Testis (tissue), 3 donors: ENCODE data around the gene E2F6. TPM values are rescaled to one million over a fixed set of nuclear protein-coding genes. Genes with fewer than 3 reads are reported as not detected.

ENCODE experiments used
- DNase-seq: peaks from one replicate; pipeline ENCODE4 v3.0.0-alpha.2; 2019
- H3K27ac ChIP-seq, 2 donors: fragments of 200-600 bp; sonication (generic); one replicate each; pipeline ENCODE4 v1.5.1; 2019
- H3K27me3 ChIP-seq: fragments of 200-600 bp; sonication (generic); one replicate; pipeline ENCODE4 v1.5.1; 2019
- H3K36me3 ChIP-seq: fragments of 200-600 bp; sonication (generic); one replicate; pipeline ENCODE4 v1.5.1; 2017; ENCODE audit warnings: low read depth; ENCODE audit errors: missing control alignments
- H3K4me1 ChIP-seq: fragments of 200-600 bp; sonication (generic); one replicate; pipeline ENCODE4 v1.5.1; 2019
- H3K4me3 ChIP-seq, 2 donors: fragments of 200-600 bp; sonication (generic); one replicate each; pipeline ENCODE4 v1.5.1; 2017 to 2019
- H3K9me3 ChIP-seq: fragments of 200-600 bp; sonication (generic); one replicate; pipeline ENCODE4 v1.5.1; 2017
- POLR2A ChIP-seq: fragments of 450-650 bp; IDR thresholded peaks from one replicate; pipeline ENCODE4 v1.6.1; 2017; ENCODE audit warnings: antibody characterized with exemption, mild to moderate bottlenecking, moderate library complexity
- WGBS, 2 donors: methylation state at CpG; one replicate each; pipeline ENCODE4 v1.1.5; 2018; 5-methylcytosine and 5-hydroxymethylcytosine counted together
- intact Hi-C: fragments of 100-400 bp; cut with DNase I; formaldehyde crosslinking; loops from one replicate; pipeline ENCODE4 v1.15.1; 2023; ENCODE audit warnings: low total_unique reads
- polyA plus RNA-seq: library from polyadenylated mRNA; stranded (reverse); fragments of 350-450 nt; fragmentation: Illumina TruSeq; extraction: RNeasy Lipid Tissue Mini Kit (QIAGEN cat#74804); gene quantifications from one replicate; pipeline ENCODE4 v1.2.3, GENCODE V29; 2014; ENCODE audit warnings: low read depth, low replicate concordance; ENCODE audit not compliant: insufficient read depth
- total RNA-seq, 2 donors: library from RNA; depleted of rRNA; stranded (reverse); fragments of >200 nt; gene quantifications; one replicate each; pipeline ENCODE4 v1.2.3, GENCODE V29; 2016
- TF ChIP-seq, protein P1 (sequence below), 3 experiments: fragments of 450-650 bp in 2 of 3; fragments of 200-600 bp in 1 of 3; sonication (generic) in 1 of 3; IDR thresholded peaks; one replicate each; pipeline ENCODE4 v1.5.1; 2016 to 2019; ENCODE audit warnings: antibody characterized with exemption in 3 of 3, mild to moderate bottlenecking in 2 of 3, moderate library complexity in 1 of 3

The E2F6 gene
- total and polyA plus RNA-seq, 3 donors from 2014 or later: 15.7 to 24.3 (median 20.2) TPM

DNA sequence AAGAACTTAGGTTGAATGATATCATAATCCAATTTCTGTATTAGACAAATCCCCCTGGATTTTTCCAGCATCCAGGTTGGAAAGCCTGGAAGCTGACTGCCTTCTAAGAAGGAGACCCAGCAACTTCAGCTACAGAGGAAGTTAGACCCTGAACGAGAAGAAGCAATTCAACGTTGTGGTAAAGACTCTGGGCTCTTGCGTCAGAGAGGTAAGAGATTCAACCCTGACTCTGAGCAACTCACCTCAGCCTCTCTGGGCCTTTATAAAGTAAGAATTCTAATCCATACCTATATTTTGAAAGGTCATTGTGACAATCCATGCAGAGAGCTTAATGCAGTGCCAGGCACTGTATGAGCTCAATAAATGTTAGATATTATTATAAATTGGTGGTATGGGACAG lies 9.7 kb downstream of the E2F6 start:
- H3K36me3 ChIP-seq: no peaks in the 10 kb centered on the region
- no peak for DNase-seq
- no peaks in the 10 kb centered on the region for H3K27me3 ChIP-seq
- no peak overlapping the region for H3K4me3 ChIP-seq
- no peaks in the 10 kb centered on the region for H3K4me1 ChIP-seq
- H3K9me3 ChIP-seq: no peaks in the 10 kb centered on the region
- 65 to 73% methylated on average over 3 of the region's 3 CpGs for WGBS, 2 donors
- no peak overlapping the region for H3K27ac ChIP-seq
- TF ChIP-seq, protein P1, sequence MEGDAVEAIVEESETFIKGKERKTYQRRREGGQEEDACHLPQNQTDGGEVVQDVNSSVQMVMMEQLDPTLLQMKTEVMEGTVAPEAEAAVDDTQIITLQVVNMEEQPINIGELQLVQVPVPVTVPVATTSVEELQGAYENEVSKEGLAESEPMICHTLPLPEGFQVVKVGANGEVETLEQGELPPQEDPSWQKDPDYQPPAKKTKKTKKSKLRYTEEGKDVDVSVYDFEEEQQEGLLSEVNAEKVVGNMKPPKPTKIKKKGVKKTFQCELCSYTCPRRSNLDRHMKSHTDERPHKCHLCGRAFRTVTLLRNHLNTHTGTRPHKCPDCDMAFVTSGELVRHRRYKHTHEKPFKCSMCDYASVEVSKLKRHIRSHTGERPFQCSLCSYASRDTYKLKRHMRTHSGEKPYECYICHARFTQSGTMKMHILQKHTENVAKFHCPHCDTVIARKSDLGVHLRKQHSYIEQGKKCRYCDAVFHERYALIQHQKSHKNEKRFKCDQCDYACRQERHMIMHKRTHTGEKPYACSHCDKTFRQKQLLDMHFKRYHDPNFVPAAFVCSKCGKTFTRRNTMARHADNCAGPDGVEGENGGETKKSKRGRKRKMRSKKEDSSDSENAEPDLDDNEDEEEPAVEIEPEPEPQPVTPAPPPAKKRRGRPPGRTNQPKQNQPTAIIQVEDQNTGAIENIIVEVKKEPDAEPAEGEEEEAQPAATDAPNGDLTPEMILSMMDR (IDR thresholded peaks at IDR 0.05): no peak
- no peak for TF ChIP-seq POLR2A
- intact Hi-C loops: no loop called here

DNA sequence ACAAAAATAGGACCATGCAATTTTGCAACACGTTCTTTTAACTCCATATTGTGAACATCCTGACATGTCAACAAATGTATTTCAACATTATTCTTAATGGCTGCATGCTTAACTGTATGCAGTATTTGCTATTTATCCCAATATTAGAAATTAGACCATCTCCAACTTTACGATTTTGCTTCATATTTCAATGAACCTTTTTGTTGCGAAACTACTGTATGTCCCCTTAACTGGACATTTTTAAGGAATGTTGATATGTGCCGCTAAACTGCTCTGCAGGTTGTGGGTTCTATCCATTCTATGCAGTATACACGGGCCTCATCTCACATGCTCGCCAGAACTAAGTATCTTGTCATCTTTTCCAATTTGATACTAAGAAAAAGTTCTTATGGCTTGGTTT lies 11.1 kb downstream of the E2F6 start:
- no peak for DNase-seq
- Histone ChIP-seq H3K27me3 (no peaks in the 10 kb centered on the region), H3K4me3 (no peak overlapping the region), H3K27ac (no peak overlapping the region), H3K36me3 (no peaks in the 10 kb centered on the region), H3K9me3 (no peaks in the 10 kb centered on the region), H3K4me1 (no peaks in the 10 kb centered on the region)
- intact Hi-C loops: no loop called here
- 87 to 89% methylated on average over 6 of the region's 6 CpGs for WGBS, 2 donors
- TF ChIP-seq, protein P1 (IDR thresholded peaks at IDR 0.05): no peak
- no peak for TF ChIP-seq POLR2A

DNA sequence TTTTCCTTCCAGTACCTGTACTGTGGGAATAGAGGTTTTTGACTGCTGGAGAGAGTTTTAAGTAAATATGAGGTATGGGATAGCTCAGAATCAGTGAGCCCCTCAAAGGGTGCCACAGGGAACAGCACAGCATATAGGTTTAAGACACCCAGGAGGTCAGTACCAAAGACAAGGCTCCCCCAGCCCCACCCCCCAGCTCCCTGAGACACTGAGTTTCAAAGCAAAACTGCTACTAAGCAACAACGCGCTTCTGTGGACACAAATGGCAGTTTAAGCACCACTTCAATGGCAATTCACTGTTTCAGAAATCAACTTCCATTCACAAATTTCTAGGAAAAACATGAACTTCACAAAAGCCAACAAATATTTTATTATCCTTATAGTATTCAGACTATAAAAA lies 15.2 kb downstream of the E2F6 start:
- Histone ChIP-seq H3K9me3 (no peaks in the 10 kb centered on the region), H3K4me1 (no peaks in the 10 kb centered on the region), H3K27me3 (no peaks in the 10 kb centered on the region), H3K36me3 (no peaks in the 10 kb centered on the region), H3K4me3 (no peak overlapping the region), H3K27ac (no peak overlapping the region)
- TF ChIP-seq, protein P1 (IDR thresholded peaks at IDR 0.05): no peak
- TF ChIP-seq POLR2A: no peak
- 98 to 100% methylated on average over 2 of the region's 2 CpGs for WGBS, 2 donors
- no peak for DNase-seq
- intact Hi-C loops: no loop called here

DNA sequence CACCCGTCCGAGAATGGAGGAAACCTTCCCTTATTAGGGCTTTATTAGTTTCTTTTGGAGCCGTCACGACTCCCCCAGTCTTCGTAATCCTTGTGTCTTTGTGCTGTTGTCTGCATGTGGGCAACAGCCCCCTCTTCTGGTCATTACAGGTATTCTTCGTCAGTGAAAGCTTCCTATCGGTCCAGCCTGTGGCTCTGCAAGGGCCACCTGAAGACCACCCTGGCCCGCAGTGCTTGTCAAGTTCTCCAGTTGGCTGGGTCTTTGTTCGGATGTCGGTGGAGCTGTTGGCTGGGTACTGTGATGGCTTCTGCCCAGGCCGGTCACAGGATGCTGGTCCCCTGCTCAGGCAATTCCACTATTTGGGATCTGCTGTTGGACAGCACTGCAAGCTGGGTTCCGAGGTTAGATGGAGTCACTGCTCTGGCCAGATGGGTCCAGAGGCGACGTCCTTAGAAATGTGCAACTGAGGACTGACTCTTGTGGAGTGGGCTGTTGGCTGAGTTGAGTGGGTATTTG lies 19.2 kb downstream of the E2F6 start:
- Histone ChIP-seq H3K27ac (no peak overlapping the region), H3K4me3 (no peak overlapping the region), H3K36me3 (no peaks in the 10 kb centered on the region), H3K9me3 (no peaks in the 10 kb centered on the region), H3K4me1 (no peaks in the 10 kb centered on the region), H3K27me3 (no peaks in the 10 kb centered on the region)
- 46 to 51% methylated on average over 9 to 14 of the region's 14 CpGs for WGBS, 2 donors
- intact Hi-C loops: loop anchor here (10.0 kb wide), 1 partner anchor 312 kb away; a partner anchor contains a TSS
- peak; percentile 78 for DNase-seq
- TF ChIP-seq, protein P1 (IDR thresholded peaks at IDR 0.05): peak; percentile 63 to 81 (median 78)
- no peak for TF ChIP-seq POLR2A

DNA sequence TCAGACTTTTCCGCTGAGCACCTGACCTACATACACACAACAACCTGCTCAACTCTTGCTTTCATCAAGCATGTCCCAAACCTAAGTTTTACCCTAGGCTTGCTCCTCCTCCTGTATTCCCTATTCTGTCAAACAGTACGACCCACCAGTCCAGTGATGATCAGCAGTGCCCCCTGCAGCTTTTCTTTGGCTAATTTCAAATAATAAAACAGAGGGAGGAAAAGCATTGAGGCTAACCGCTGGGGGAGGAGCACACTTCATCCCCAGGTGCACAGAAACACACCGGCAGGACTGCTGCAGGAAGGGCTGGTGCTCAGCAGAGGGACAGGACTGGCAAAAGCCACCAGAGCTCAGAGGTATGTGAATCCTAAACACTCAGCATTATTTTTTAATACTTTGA lies 21.2 kb downstream of the E2F6 start:
- Histone ChIP-seq H3K27ac (no peak overlapping the region), H3K36me3 (no peaks in the 10 kb centered on the region), H3K4me3 (no peak overlapping the region), H3K27me3 (no peaks in the 10 kb centered on the region), H3K9me3 (no peaks in the 10 kb centered on the region), H3K4me1 (no peaks in the 10 kb centered on the region)
- TF ChIP-seq, protein P1 (IDR thresholded peaks at IDR 0.05): no peak
- no peak for TF ChIP-seq POLR2A
- intact Hi-C loops: loop anchor here (10.0 kb wide), 1 partner anchor 310 kb away; a partner anchor contains a TSS
- 87 to 95% methylated on average over 4 of the region's 4 CpGs for WGBS, 2 donors
- DNase-seq: no peak
